B cell (primary cell): ENCODE results near the gene LDLRAD3. TPM values are rescaled to one million over a fixed set of nuclear protein-coding genes. Genes with fewer than 3 reads are reported as not detected.

Experiments
- ATAC-seq: fragments of 200-7000 bp; cut with Tn5 transposase; one replicate; pipeline ENCODE4 v1.10.0; 2021; ENCODE audit warnings: low read depth, mild to moderate bottlenecking, moderate number of reproducible peaks, moderate library complexity
- CTCF ChIA-PET: fragments of 350-600 bp; sonication (Branson Sonifier 250); formaldehyde crosslinking; loops from one replicate; lab custom pipeline; 2021; ENCODE audit warnings: antibody characterized with exemption, inconsistent platforms; lab: Charles Lee
- POLR2A ChIA-PET: fragments of 350-600 bp; sonication (Branson Sonifier 250); formaldehyde crosslinking; loops from one replicate; lab custom pipeline; 2021; ENCODE audit warnings: antibody characterized with exemption; lab: Charles Lee
- DNase-seq: peaks from one replicate; pipeline ENCODE4 v3.0.0; 2013
- H2AFZ ChIP-seq: 2 replicates; pipeline ENCODE4 v1.6.1; 2012; ENCODE audit warnings: mild to moderate bottlenecking, low read depth, low read length; ENCODE audit not compliant: insufficient read depth, poor library complexity, severe bottlenecking
- H3K27ac ChIP-seq, 2 donors: 1 replicate in 1 of 2; 2 replicates in 1 of 2; pipeline ENCODE4 v1.5.1; 2012 to 2013; ENCODE audit warnings: low read length in 2 of 2, mild to moderate bottlenecking in 2 of 2, moderate library complexity in 1 of 2
- H3K27me3 ChIP-seq, 4 experiments: fragments of 200-600 bp in 1 of 4; sonication (generic) in 1 of 4; replicated peaks in 1 of 4; 1 replicate in 2 of 4; 2 replicates in 2 of 4; pipeline versions ENCODE4 v1.6.1 to v1.7.0; 2013 to 2016; ENCODE audit warnings: low read length in 3 of 4, mild to moderate bottlenecking in 2 of 4, mixed read lengths in 1 of 4, moderate library complexity in 1 of 4; ENCODE audit not compliant: insufficient read depth in 4 of 4, control insufficient read depth in 3 of 4; ENCODE audit errors: control extremely low read depth in 1 of 4
- H3K36me3 ChIP-seq, 2 experiments: replicated peaks in 1 of 2; 1 replicate in 1 of 2; 2 replicates in 1 of 2; pipeline versions ENCODE4 v1.6.1 to v1.7.1; 2013; ENCODE audit warnings: low read length in 1 of 2; ENCODE audit not compliant: insufficient read depth in 2 of 2, control insufficient read depth in 1 of 2; ENCODE audit errors: control extremely low read depth in 1 of 2, extremely low read depth in 1 of 2
- H3K4me1 ChIP-seq, 2 donors: fragments of 200-600 bp in 1 of 2; sonication (generic) in 1 of 2; 1 replicate in 1 of 2; 2 replicates in 1 of 2; pipeline versions ENCODE4 v1.5.1 to v1.6.1; 2013 to 2017; ENCODE audit warnings: low read length in 2 of 2; ENCODE audit not compliant: control insufficient read depth in 2 of 2, insufficient read depth in 2 of 2
- H3K4me2 ChIP-seq: replicated peaks from 2 replicates; pipeline ENCODE3; 2012; ENCODE audit warnings: mild to moderate bottlenecking, low read depth, low read length; ENCODE audit not compliant: poor library complexity, severe bottlenecking
- H3K4me3 ChIP-seq, 5 experiments: fragments of 200-600 bp in 1 of 5; sonication (generic) in 1 of 5; 1 replicate in 3 of 5; 2 replicates in 2 of 5; pipeline versions ENCODE4 v1.5.1 to v1.7.0; 2011 to 2016; ENCODE audit warnings: low read length in 4 of 5, mild to moderate bottlenecking in 4 of 5, low read depth in 2 of 5, control low read depth in 1 of 5, moderate library complexity in 1 of 5; ENCODE audit not compliant: insufficient read depth in 1 of 5; ENCODE audit errors: control extremely low read depth in 1 of 5, extremely low read depth in 1 of 5
- H3K79me2 ChIP-seq: fragments of 200-600 bp; sonication (generic); one replicate; pipeline ENCODE4 v1.6.0; 2016; ENCODE audit warnings: low read length; ENCODE audit not compliant: control insufficient read depth, insufficient read depth
- H3K9ac ChIP-seq: fragments of 200-600 bp; sonication (generic); 2 replicates; pipeline ENCODE4 v1.6.1; 2017; ENCODE audit warnings: mild to moderate bottlenecking, low read length, moderate library complexity
- H3K9me3 ChIP-seq, 3 donors: one replicate each; pipeline versions ENCODE4 v1.6.1 to v1.7.1; 2013; ENCODE audit warnings: low read length in 2 of 3; ENCODE audit not compliant: control insufficient read depth in 2 of 3, insufficient read depth in 1 of 3; ENCODE audit errors: control extremely low read depth in 1 of 3
- H4K20me1 ChIP-seq: 2 replicates; pipeline ENCODE4 v1.6.0; 2012; ENCODE audit warnings: mild to moderate bottlenecking, low read length; ENCODE audit not compliant: insufficient read depth, control insufficient read depth, poor library complexity, severe bottlenecking
- H3K27ac Mint-ChIP-seq: one replicate; pipeline ENCODE4 v1.8.0; 2021; ENCODE audit warnings: mixed read lengths
- H3K27me3 Mint-ChIP-seq: one replicate; pipeline ENCODE4 v1.8.0; 2021; ENCODE audit warnings: mixed read lengths
- H3K4me1 Mint-ChIP-seq: one replicate; pipeline ENCODE4 v1.8.0; 2021; ENCODE audit warnings: mixed read lengths
- H3K4me3 Mint-ChIP-seq: one replicate; pipeline ENCODE4 v1.8.0; 2021; ENCODE audit warnings: mixed read lengths
- H3K9me3 Mint-ChIP-seq: one replicate; pipeline ENCODE4 v1.8.0; 2022; ENCODE audit warnings: mixed read lengths; ENCODE audit not compliant: insufficient read depth
- CTCF ChIP-seq: fragments of 200-600 bp; IDR thresholded peaks from one replicate; pipeline ENCODE4 v1.8.0; 2022; ENCODE audit warnings: antibody characterized with exemption, mild to moderate bottlenecking
- EZH2 ChIP-seq: IDR thresholded peaks from 2 replicates; pipeline ENCODE4 v1.6.1; 2012; ENCODE audit warnings: borderline replicate concordance, low read depth, mild to moderate bottlenecking, moderate library complexity, low read length; ENCODE audit not compliant: insufficient read depth, poor library complexity, severe bottlenecking
- WGBS: methylation state at CpG from one replicate; pipeline ENCODE4 v1.1.5; 2013; ENCODE audit warnings: missing lambda C conversion rate; ENCODE audit not compliant: insufficient coverage; 5-methylcytosine and 5-hydroxymethylcytosine counted together
- intact Hi-C: fragments of 100-400 bp; cut with micrococcal nuclease; formaldehyde crosslinking; loops from one replicate; pipeline ENCODE4 v1.10.0; 2022
- polyA plus RNA-seq: library from polyadenylated mRNA; depleted of rRNA; stranded (reverse); fragments of >200 nt; gene quantifications from 2 replicates; pipeline ENCODE4 v1.2.3, GENCODE V29; 2012
- total RNA-seq, 2 donors: library from RNA; stranded (reverse); fragments of 120-200 nt in 1 of 2; gene quantifications; 1 replicate in 1 of 2; 2 replicates in 1 of 2; pipeline versions ENCODE4 v1.2.3 to v1.2.4, GENCODE V29; 2013 to 2022

LDLRAD3 gene
- total and polyA plus RNA-seq, 2 donors (not counting 1 experiment from before 2014, with no cell fraction given): 0.01 TPM; not detected in 1

DNA sequence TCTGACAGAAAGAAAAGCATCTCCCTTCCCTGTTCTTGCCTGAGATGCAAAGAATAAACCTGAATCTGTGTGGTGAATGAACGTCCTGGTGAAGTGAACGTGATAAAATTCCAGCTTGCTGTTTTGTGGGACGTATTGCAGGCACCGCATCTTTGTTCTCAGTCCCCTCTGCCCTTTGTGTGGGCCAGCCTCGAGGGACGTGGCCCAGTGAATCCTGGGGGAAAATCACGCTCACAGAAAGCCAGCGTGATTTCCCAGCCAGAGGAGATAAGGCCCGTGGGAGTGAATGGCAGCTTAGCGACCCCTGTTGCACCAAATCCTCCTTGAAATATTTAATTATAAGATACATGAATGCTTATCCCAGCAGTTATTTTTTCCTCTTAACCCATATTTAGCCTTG lies 216.2 kb downstream of the LDLRAD3 start:
- no peak overlapping the region for H3K27ac ChIP-seq
- WGBS: 82% methylated on average over 8 of the region's 10 CpGs
- H3K4me1 Mint-ChIP-seq: no peaks in the 10 kb centered on the region
- no peak overlapping the region for H2AFZ ChIP-seq
- no peak overlapping the region for H3K9ac ChIP-seq
- H3K9me3 ChIP-seq: no peaks in the 10 kb centered on the region
- CTCF ChIA-PET: no interaction called here
- POLR2A ChIA-PET: no interaction called here
- no peaks in the 10 kb centered on the region for H3K79me2 ChIP-seq
- no peaks in the 10 kb centered on the region for H3K9me3 Mint-ChIP-seq
- intact Hi-C loops: no loop called here
- no peaks in the 10 kb centered on the region for H3K36me3 ChIP-seq
- no peak overlapping the region for H3K4me3 ChIP-seq
- ATAC-seq (no peak), DNase-seq (no peak)
- no peak overlapping the region for H3K4me2 ChIP-seq
- TF ChIP-seq CTCF (no peak), EZH2 (no peak)
- no peaks in the 10 kb centered on the region for H4K20me1 ChIP-seq
- H3K4me1 ChIP-seq: no peaks in the 10 kb centered on the region
- no peak overlapping the region for H3K27ac Mint-ChIP-seq
- no peak overlapping the region for H3K4me3 Mint-ChIP-seq
- H3K27me3 ChIP-seq: peaks cover 0 to 2% (median 0%) of the 10 kb centered on the region in 4 experiments
- H3K27me3 Mint-ChIP-seq: peaks cover 7% of the 10 kb centered on the region

- Mint-ChIP-seq H3K27ac (no peak overlapping the region), H3K4me1 (no peaks in the 10 kb centered on the region), H3K9me3 (no peaks in the 10 kb centered on the region), H3K4me3 (no peak overlapping the region), H3K27me3 (peaks cover 5% of the 10 kb centered on the region)
- Histone ChIP-seq H3K9ac (no peak overlapping the region), H3K79me2 (no peaks in the 10 kb centered on the region), H3K4me1 (no peaks in the 10 kb centered on the region), H2AFZ (no peak overlapping the region), H4K20me1 (no peaks in the 10 kb centered on the region), H3K27me3 (peaks cover 0 to 2% (median 0%) of the 10 kb centered on the region in 4 experiments), H3K9me3 (no peaks in the 10 kb centered on the region), H3K36me3 (no peaks in the 10 kb centered on the region), H3K4me3 (no peak overlapping the region), H3K4me2 (no peak overlapping the region), H3K27ac (no peak overlapping the region)
- no peak for TF ChIP-seq EZH2
- no peak for TF ChIP-seq CTCF
- CTCF ChIA-PET: no interaction called here
- POLR2A ChIA-PET: no interaction called here
- no CpG with 5 or more reads among the region's 5 CpGs for WGBS
- ATAC-seq: no peak
- intact Hi-C loops: no loop called here
- no peak for DNase-seq
These were observed 217.7 kb downstream of the LDLRAD3 start for GRCh38 chr11:36161572-36161971.
